Fibroblast of the aortic adventitia (primary cell): ENCODE measurements around the gene C1orf210. TPM values are rescaled to one million over a fixed set of nuclear protein-coding genes. Genes with fewer than 3 reads are reported as not detected.

ENCODE experiments used
- DNase-seq: peaks from one replicate; pipeline ENCODE4 v3.0.0-alpha.2; 2010; ENCODE audit warnings: low read depth
- H3K4me3 ChIP-seq: 2 replicates; pipeline ENCODE4 v1.5.1; 2011; ENCODE audit warnings: low read depth, mild to moderate bottlenecking, control low read depth, low read length, moderate library complexity
- CTCF ChIP-seq: IDR thresholded peaks from 2 replicates; pipeline ENCODE4 v1.5.1; 2011; ENCODE audit warnings: mild to moderate bottlenecking, low read length, control low read depth, inconsistent platforms; ENCODE audit not compliant: insufficient read depth
- total RNA-seq: library from RNA; depleted of rRNA; stranded (reverse); fragments of >200 nt; gene quantifications from 2 replicates; pipeline ENCODE4 v1.2.3, GENCODE V29; 2012; ENCODE audit warnings: low replicate concordance

Gene C1orf210
- total RNA-seq, 1 donor: not detected

- DNase-seq: peak; percentile 53
- TF ChIP-seq CTCF: no peak
- no peak overlapping the region for H3K4me3 ChIP-seq
Measured at GRCh38 chr1:43274125-43274803, 11.1 kb downstream of the C1orf210 start.

- H3K4me3 ChIP-seq: no peak overlapping the region
- DNase-seq: no peak
- no peak for TF ChIP-seq CTCF
Measured at GRCh38 chr1:43273708-43274107, 11.7 kb downstream of the C1orf210 start.

- no peak for DNase-seq
- H3K4me3 ChIP-seq: no peak overlapping the region
- TF ChIP-seq CTCF: no peak
Measured at GRCh38 chr1:43272576-43273571, 12.5 kb downstream of the C1orf210 start.

GRCh38 chr1:43272161-43272560 is 13.2 kb downstream of the C1orf210 start:
- no peak for TF ChIP-seq CTCF
- DNase-seq: no peak
- H3K4me3 ChIP-seq: no peak overlapping the region

DNA sequence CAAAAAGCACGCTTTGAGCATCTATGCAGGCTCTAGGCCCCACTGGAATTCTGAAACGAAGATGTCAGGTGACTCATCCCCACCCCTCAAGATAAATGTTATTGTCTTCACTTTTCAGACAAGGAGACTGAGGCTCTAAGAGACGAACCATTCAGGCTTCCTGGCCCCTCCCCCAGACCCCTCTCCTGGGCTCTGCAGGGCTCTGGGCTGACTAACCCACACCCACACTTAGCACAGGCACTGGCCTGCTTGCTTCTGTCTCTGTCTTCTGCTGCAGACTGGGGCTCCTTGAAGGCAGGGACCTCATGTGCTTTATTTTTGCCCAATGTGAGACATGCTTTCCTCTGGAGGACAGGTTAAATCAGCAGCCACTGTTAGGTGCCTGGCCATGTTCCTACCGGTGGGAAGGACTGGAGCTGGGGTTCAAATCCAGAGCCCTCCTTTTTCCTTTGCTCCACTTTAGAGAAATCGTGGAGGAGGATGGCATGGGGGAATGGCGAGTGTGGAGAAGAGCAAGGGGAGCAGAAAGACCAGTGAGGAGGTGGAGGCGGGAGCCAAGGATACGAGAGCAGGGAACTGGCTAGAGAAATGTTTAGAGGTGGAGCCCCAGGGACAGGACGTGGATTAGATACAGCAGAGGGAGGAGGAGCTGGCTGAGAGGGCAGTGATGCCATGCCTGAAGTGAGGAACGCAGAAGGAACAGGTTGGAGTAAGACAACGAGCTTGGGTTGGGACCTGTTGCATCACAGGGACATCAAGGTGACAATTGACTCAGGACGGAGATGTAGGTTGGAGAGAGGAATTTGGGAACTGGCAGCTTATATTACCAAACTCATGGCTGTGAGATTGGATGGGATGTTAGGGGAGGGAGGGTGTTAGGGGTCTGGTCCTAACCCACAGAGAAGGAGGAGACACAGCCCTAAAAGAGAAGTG is 13.9 kb downstream of the C1orf210 start:
- DNase-seq: no peak

More for the DNA sequence above, 13.9 kb downstream of the C1orf210 start:
- no peak overlapping the region for H3K4me3 ChIP-seq
- no peak for TF ChIP-seq CTCF
